GM12891 (cell line): ENCODE measurements around the gene ADGRG4.

Experiments
- POLR2A ChIP-seq: IDR thresholded peaks from 2 replicates; pipeline ENCODE4 v1.6.1; 2011; ENCODE audit warnings: low read depth, low read length, control low read depth
- POLR2AphosphoS5 ChIP-seq: IDR thresholded peaks from 2 replicates; pipeline ENCODE4 v1.6.1; 2011; ENCODE audit warnings: low read depth, low read length, control low read depth
- POU2F2 ChIP-seq: IDR thresholded peaks from 2 replicates; pipeline ENCODE4 v1.6.1; 2011; ENCODE audit warnings: low read depth, mild to moderate bottlenecking, control low read depth, low read length, moderate library complexity
- SPI1 ChIP-seq: IDR thresholded peaks from 2 replicates; pipeline ENCODE4 v1.6.1; 2011; ENCODE audit warnings: low read depth, low read length, control low read depth
- TAF1 ChIP-seq: IDR thresholded peaks from 2 replicates; pipeline ENCODE4 v1.6.1; 2011; ENCODE audit warnings: low read depth, low read length, control low read depth

DNA sequence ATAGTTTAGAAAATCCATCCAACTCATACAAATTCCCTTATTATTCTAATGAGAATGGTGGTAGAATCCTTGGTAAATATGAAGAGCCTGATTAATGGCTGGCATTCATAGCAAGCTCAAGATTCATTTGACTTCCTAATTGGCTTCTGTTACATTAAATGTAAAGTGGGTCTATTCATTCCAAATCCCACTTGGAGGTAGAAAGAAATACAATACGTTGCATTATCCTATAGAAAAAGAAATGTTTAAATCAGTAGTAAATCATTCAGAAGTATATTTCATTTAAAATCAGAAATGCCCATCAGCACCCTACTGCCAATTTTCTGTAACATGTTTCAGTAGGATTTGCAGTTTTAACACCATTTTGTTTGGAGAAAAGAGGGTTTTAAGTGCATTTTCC lies 6.7 kb downstream of the ADGRG4 start:
- no peak for TF ChIP-seq TAF1
- no peak for TF ChIP-seq POLR2AphosphoS5
- no peak for TF ChIP-seq POLR2A
- no peak for TF ChIP-seq SPI1
- no peak for TF ChIP-seq POU2F2
